KG1 (cell line): ENCODE measurements around the gene BMP2K.
"Not testable (repeated sequence)": the region's sequence is repeated elsewhere in the genome, so short reads cannot be mapped to it uniquely, and the experiment has no call there.

Experiments used
- DNase-seq: peaks from one replicate; lab custom pipeline; 2025; lab: John Stamatoyannopoulos, UW

The BMP2K gene

DNA sequence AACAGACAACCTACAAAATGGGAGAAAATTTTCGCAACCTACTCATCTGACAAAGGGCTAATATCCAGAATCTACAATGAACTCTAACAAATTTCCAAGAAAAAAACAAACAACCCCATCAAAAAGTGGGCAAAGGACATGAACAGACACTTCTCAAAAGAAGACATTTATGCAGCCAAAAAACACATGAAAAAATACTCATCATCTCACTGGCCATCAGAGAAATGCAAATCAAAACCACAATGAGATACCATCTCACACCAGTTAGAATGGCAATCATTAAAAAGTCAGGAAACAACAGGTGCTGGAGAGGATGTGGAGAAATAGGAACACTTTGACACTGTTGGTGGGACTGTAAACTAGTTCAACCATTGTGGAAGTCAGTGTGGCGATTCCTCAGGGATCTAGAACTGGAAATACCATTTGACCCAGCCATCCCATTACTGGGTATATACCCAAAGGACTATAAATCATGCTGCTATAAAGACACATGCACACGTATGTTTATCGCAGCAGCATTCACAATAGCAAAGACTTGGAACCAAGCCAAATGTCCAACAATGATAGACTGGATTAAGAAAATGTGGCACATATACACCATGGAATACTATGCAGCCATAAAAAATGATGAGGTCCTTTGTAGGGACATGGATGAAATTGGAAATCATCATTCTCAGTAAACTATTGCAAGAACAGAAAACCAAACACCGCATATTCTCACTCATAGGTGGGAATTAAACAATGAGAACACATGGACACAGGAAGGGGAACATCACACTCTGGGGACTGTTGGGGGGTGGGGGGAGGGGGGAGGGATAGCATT is 19.7 kb downstream of the BMP2K start:
- not testable (repeated sequence) for DNase-seq

DNA sequence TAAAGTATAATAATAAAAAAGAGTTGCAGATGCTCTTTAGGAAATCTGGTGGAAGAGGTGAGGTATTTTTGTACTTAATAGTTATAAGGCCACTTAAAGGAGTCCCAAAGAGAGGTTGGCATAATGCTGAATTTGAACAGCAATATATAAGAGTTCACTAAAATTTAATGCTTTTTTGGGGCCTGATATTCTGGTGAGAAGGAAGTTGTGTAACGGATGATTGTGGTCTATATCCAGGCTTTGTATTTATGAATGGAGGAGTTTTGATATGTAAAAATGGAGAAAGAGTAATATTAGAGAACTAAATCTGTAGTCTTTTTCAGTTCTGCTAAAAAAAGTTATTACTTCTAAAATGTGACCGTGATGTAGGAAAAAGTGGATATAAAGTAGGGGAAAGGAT is 20.4 kb downstream of the BMP2K start:
- no peak for DNase-seq

DNA sequence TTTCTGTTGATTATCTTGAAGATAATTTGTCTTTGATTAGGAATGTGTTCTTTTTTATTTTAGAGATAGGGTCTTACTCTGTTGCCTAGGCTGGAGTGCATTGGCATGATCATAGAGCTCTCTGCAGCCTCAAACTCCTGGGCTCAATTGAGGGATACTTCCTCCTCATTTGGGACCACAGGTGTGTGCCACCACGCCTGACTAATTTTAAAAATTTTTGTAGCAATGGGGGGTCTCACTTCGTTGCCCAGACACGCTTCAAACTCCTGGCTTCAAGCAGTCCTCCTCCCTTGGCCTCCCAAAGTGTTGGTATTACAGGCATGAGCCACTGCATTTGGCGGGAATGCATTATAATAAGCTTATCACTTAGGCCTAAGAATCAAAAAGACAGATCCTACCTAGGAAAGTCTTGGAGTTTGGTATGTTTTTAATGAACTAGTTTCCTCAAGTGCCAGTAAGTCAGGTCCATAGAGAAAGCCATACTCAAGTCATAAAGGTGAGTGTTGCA is 21.7 kb downstream of the BMP2K start:
- no peak for DNase-seq

DNA sequence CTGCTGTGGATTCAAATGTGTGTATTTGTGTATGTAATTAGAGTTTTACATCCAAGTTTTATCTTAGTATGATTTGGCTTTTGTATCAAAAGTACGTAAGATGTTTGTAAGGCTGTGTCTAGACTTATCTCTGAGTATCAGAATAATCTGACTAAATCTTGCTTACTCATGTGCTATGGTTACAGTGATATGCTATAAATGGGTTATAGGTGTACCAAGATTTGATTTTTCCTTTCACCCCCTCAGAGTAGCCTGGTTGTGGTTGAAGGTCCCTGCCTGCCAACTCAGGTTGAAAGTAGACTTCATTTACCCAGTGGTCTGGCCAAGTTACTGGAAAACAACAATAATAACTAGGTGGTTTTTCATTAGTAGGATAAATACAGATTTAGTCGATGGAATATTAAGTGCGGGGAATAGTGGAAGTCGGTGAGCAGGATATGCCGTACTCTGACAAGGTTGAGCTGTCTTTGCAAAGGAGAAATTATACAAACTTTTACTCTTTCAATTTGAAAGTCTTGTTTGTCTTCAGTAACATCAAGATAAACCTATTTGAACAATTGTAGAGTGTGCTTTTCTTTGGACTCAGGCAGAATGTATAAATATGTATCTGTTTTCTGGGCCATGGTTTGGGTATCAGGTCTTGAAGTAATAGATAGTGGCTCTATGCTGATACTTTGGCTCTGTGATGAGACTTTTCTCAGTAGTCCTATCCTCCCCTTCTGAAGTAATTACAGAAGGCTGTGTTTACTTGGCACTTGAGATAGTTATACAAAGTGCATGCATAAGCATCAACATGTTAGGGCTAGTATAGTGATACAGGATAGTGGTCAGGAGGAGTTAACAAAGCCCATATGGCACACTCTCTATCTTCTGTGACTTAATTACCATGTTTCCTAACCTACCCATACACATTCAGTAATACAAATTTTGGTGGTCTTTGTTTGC is 23.7 kb downstream of the BMP2K start:
- DNase-seq: no peak

DNA sequence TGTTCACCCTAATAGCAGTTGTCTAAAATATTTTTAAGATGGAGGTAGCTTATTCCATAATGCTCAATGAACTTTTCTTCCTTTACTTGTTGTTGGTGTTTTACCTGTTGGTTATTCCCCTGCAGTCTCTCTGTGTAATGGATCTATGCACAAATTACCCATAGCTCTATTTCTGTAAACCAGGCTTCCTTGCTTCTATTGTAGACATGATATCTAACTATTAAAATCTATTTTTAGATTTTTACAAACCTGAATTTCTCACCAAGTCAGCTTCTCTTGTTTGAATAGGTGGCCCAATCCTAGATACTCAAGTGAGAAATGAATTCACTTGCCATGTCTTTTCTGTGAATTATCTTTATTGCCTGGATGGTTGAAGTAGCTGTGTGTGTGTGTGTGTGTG is 24.8 kb downstream of the BMP2K start:
- DNase-seq: no peak

DNA sequence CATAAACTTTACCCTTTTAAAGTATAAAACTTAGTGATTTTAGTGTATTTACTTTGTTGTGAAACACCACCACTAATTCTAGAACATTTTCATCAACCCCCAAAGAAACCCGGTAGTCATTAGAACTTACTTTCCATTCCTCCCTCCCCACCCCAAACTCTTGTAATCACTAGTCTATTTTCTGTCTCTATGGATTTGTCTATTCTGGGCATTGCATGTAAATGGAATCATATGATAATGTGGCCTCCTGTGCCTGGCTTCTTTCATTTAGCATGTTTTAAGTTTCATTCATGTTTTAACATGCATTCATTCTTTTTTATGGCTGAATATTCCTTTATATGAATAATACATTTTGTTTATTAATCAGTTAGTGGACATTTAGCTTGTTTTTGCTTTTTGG is 27.8 kb downstream of the BMP2K start:
- no peak for DNase-seq

DNA sequence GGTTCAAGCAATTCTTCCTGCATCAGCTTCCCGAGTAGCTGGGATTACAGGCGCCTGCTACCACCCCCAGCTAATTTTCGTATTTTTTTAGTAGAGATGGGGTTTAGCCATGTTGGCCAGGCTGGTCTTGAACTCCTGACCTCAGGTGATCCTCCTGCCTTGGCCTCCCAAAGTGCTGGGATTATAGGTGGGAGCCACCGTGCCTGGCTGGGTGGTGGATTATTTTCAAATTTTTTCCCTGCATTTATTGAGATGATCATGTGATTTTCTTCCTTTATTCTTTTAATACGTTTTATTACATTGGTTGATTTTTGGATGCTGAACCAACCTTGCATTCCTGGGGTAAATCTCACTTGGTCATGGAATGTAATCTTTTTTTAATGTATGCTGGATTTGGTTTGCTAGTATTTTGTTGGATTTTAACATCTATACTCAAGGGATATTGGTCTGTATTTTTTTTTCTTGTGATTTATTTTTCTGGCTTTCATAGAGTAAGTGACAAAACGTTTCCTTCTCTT is 30.9 kb downstream of the BMP2K start:
- no peak for DNase-seq

DNA sequence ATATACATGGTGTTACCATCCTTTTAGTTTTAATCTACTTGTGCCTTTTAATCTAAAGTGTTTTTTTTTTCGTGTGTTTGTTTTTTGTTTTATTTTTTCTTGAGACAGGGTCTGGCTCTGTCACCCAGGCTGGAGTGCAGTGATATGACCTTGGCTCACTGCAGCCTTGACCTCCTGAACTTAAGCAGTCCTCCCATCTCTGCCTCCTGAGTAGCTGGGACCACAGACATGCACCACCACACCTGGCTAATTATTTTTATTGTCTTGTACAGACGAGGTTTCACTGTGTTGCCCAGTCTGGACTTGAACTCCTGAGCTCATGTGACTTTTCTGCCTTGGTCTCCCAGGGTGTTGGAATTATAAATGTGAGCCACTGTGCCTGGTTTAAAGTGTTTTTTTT is 33.1 kb downstream of the BMP2K start:
- no peak for DNase-seq

DNA sequence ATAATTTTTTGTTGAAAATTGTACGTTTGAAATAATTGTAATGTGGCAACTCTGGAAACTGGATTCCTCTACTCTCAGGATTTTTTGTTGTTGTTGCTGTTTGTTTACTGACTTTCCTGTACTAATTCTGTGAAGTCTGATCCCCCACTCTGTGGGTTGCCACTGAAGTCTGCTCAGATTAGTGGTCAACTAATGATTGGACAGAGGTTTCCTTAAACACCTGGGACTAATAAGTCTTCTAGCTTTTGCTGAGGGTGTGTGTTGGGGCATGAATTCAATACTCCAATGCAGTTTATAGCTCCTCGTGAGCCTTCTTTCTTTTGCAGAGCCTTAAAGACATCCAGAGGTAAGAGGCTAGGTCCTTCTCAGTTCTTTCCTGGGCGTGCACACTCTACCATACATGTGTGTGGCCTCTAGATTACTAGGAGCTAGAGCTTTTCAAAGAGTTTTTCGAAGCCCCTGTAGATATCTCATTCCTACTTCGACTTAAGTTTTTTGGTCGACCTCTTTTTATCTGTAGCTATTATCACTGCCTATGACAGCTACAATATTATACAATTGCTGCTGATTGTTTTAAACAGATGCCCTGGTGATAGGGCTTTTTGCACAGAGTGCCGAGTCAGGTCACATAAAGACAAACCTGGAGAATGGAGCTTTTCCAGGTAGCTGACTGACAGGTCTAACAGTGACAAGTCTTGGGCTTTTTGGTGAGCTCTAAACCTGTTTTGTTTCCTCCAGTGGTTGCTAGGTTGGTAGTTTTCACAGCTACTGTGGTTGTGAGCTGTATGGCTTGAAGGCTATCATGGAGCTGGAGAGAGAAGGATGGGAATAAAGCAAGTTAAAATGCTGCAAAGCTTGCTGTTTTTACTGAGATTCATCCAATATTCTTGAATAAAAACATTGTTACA is 34.0 kb downstream of the BMP2K start:
- no peak for DNase-seq

DNA sequence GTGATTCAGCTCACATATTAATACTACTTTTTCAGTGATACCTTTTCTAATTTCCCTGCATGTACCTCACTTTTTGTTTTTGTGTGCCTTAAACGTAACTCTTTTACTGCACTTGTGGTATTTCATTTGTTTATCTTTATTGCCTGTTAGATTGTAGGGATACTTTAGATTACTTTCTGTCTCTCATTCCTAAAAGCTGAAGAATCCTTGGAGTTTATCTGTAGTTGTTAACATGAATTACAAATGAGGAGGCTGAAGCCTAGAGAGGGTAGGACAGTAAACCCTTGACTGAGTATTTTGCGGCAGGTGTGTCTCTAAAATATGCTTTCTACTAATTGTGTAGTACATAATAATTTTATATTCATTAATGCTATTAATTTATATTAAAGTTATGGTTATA is 34.9 kb downstream of the BMP2K start:
- DNase-seq: no peak

DNA sequence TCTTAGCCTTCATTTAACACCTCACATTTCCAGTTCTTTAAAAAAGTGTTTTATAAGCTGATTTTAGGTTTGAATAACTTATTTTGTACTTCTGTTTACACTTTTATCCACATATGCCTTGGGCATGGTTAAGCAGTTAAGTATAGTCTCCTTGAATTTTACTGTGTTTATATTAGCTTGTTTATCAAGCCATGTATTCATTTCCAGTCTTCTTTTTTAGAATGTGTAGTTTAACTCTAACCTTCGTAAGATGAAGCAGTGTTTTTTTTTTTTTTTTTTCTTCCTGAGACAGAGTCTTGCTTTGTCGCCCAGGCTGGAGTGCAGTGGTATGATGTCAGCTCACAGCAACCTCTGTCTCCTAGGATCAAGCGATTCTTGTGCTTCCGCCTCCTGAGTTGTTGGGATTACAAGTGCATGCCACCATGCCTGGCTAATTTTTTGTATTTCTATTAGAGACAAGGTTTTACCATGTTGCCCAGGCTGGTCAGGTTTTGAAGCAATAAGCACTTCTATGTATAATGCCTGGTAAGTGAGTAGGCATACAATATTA is 42.5 kb downstream of the BMP2K start:
- DNase-seq: no peak

DNA sequence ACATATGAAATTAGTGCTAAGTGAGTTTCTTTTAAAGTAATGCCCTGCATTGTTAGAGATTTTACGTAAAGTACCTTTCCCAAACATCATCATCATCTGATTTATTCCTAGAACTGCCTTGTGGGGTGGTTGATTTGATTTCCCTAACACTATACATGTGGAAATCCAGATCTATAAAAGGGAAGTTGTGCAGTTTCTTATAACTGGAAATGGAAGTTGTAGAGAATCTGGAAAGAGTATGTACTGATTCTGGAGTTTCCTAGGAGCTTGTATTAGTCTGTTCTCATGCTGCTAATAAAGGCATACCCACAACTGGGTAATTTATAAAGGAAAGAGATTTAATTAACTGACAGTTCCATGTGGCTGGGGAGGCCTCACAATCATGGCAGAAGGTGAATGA is 47.9 kb downstream of the BMP2K start:
- no peak for DNase-seq

DNA sequence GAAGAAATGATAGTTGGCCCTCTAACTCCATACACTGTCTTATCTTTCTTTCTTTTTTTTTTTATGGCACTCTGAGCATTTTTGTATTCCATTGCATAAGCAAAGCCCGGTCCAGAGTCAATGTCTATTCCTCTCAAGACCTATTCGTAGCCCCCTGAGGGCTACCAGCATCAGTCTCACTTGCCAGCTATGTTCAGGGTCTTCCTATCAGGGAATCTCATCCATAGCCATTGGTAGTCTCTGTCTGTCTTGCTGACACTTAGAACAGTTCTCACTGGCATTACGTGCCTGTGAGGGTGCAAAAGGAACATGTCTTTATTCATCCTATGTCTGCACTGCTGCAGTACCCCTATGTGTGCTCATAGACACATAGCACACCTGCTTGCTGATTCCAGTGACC is 51.0 kb downstream of the BMP2K start:
- no peak for DNase-seq

DNA sequence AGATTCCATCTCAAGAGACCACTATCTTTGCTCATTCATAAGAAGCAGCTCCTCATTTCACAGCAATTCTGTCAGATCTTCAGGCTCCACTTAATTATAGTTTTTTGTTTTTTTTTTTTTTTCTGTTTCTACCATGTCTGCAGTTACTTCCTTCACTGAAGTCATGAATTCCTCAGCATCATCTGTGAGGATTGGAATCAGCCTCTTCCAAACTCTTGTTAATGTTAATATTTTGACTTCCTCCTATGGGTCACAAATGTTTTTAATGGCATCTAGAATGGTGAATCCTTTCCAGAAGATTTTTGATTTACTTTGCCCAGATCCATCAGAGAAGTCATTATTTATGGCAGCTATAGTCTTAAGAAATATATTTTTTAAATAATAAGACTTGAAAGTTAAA is 53.1 kb downstream of the BMP2K start:
- DNase-seq: no peak

DNA sequence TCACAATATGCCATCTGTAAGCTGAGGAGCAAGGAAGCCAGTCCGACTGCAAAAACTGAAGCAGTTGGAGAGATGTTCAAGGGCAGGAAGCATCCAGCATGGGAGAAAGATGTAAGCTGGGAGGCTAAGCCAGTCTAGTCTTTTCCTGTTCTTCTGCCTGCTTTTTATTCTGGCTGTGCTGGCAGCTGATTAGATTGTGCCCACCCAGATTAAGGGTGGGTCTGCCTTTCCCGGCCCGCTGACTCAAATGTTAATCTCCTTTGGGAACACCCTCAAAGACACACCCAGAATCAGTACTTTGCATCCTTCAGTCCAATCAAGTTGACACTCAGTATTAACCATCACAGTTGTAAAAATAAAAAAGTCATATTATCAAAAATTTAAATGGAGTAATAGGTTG is 63.5 kb downstream of the BMP2K start:
- DNase-seq: not testable (repeated sequence)

DNA sequence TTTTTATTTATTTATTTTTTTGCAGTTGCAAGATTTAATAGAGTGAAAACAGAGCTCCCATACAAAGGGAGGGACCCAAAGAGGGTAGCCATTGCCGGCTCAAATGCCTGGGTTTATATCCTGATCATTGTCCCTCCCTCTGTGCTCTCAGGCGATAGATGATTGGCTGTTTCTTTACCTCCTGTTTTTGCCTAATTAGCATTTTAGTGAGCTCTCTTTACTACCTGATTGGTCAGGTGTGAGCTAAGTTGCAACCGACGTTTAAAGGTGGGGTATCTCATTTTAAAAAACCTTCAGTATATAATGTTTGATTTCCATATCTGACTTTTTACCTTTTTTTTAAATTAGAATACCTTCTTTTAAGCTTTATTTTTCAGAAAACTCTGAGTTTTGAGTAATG is 64.1 kb downstream of the BMP2K start:
- DNase-seq: not testable (repeated sequence)

DNA sequence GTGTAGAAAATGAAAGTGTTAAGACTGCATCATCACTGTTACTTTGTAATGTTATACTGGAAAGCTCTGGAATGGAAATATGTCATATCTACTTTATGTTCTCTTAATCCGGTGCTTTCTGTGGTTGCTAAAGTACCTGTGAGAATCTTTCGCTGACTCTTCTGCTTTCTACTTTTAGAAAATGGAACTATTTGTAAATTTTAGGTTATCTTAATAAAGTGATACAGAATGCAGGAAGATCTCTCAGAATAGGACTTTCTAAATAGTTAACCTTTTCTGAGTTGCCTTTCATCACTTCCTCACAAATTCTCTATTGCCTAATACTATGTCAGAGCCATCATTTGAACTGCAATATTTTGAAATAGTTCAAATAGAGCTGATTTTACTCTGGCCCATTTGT is 69.3 kb downstream of the BMP2K start:
- no peak for DNase-seq

DNA sequence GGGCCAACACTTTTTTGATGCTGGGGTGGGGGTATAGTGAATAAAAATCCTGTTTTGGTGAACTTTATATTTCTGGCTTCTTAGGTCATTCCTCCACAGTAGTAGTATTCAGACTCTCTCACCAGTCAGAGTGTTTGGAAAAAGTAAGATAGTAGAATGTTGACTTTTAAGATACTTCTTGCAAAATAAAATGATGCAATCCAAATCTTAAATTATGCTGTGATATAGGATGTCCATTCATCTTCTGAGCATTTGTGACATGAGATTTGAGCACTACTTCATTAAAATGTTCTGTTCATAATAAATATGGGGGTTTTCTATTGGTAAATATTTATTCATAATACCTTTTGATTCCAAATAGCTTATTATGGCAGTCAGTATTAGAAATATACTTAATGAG is 70.1 kb downstream of the BMP2K start:
- DNase-seq: no peak

DNA sequence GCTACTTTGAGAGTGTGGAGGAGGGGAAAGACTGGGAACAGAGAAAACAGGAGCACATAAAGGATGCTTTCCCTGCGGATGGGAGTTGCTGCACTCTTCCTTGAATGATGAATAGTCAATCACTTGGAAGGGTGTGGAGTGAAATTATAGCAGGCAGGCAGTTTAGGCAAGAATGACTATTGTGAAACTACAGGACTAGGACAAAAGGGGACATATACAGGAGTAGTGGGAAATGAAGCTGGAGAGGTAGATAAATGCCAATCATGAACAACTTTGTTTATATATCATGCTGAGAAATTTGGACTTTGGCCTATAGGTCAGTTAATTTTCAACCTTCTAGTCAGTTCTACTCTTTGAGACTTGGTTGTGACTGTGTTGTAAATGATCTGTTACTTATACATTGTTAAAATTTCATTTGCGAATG is 86.2 kb downstream of the BMP2K start:
- no peak for DNase-seq

DNA sequence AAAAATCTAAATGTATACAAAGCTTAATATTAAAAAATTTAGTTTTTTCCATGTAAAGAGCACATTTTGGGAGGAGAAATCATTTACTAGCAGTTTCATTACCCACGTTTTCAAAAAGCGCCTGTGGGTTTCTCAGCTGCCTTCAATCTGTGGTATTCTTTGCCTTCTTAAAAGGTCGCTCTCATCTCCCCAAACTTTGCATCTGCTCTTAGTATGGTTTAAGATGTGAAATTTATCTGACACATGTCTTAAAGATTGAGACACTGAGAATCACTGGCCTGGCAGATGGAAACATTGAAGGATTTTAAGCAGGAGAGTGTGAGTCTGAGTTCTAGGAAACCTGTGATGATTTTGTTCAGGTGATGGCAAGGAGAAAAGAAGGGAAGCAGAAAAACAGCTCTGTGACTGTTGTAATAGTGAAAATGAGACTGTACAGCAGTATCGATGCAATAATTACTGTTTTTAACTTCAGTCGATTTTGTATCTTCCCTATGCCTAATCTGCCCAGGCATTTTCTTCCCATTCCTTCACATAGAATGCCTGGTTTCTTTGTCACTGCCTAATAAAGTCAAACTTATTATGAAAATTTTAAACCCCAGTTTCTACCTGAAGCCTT is 87.2 kb downstream of the BMP2K start:
- no peak for DNase-seq

DNA sequence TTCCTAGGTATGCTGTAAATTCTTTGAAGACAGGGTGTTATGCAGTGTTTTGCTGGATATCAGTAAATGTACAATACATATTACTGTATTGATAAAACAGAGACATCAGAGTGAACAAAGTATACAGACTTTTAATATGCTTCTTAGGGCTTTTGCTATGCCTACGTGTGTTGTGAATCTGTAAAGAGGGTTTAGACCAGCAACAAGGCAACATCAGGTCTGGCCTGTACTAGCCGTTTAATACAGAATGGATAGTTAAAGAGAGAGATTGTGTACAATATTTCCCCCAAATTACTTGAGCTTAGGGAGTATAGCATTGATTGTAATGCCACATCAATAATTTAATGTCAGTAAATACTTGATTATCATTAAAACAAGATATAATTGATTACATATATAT is 87.8 kb downstream of the BMP2K start:
- no peak for DNase-seq
